ENCODE results near the gene PALB2.
A peak's percentile ranks its signal among the peaks of the same experiment; 100 is the strongest.

Gene PALB2

DNA sequence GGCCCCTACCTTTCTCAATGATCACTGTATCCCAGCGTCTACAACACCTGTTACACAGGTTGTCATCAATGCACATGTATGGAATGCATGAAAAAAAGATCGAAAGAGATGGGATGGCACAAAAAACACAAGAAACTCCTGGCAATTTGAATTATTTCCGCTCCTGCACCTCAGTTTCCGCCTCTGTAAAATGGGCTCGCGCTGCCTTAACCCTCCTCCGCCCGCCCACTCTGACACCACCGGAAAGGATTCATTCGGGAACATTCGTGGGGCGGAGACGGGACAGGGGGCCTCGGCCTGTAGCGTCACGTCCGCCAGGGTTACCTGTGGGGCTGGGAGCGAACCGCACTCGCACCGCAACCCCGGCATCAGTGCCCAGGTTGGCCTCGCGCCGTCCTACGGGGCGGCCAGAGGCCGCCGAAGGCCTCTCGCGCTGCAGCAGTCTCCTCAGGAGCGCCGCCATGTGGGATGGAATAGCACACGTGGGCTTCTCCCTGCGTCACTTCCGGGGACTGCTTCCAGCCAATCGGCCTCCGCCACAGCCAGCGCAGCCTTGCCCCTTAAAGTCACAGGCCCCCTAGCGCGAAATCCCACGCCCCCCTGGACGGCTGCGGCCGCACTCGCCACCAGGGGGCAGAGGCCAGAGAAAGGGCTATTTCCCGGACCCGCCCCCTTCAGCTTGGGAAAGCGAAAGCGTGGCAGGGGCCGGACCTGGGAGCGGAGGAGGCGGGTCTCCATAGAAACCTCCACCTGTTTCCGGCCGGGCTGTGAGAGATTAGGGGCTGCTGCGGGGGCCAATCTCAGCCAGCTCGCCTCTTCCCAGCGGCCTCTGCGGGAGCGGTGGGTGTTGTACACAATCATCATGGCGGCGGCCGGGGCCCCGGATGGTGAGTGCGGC, 84.0 kb downstream of the PALB2 start, which contains the start of the genes EARS2 and UBFD1:
Gene EARS2 (minus strand): TSS at position 470 of the 898 bp plus-strand sequence. CDS start 7 bp downstream, at position 463.
Gene UBFD1 (plus strand): TSS at position 847 of the 898 bp plus-strand sequence. CDS start 16 bp downstream, at position 863.
- DNase-seq (ENCODE audit: low read depth in 2 of 2, low spot score in 1 of 2): peak; percentile 94 to 97

DNA sequence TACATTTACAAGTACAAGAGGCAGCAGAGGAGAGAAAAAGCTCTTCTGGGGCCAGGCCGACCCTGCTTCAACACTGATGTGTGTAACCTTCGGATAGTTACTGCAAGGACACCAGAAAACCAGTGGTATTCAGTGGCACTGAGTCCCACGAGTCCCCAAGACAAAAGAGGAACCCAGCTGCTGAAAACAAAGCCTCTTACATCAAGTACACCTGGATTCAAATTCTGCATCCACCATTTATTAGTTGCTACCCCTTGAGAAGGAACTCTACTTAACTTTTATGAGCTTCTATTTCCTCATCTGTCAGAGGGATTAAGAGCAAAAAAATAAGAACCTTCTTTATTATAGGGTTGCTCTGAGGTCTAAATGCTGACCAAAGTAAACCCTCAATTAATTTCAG, 86.6 kb downstream of the PALB2 start:
- no peak for DNase-seq (ENCODE audit: low read depth in 2 of 2, low spot score in 1 of 2)
